NCI-H187 treated with DMSO at 0.1 percent for 48 hours (cell line): ENCODE data around the gene RHOXF2B.
"Not testable (repeated sequence)": the region's sequence is repeated elsewhere in the genome, so short reads cannot be mapped to it uniquely, and the experiment has no call there.

Experiments
- DNase-seq: peaks from one replicate; lab custom pipeline; 2025; lab: John Stamatoyannopoulos, UW

The RHOXF2B gene

GRCh38 chrX:120077590-120077989 is at the start of gene RHOXF2B:
Gene RHOXF2B, minus strand, starts transcription at chrX:120077690. Its CDS starts 138 bp downstream, at chrX:120077552.
- DNase-seq = not testable (repeated sequence)

GRCh38 chrX:120125444-120125843 is 48.0 kb upstream of the RHOXF2B start:
- DNase-seq = no peak

GRCh38 chrX:120120223-120120622 is 42.7 kb upstream of the RHOXF2B start:
- DNase-seq = no peak

DNA sequence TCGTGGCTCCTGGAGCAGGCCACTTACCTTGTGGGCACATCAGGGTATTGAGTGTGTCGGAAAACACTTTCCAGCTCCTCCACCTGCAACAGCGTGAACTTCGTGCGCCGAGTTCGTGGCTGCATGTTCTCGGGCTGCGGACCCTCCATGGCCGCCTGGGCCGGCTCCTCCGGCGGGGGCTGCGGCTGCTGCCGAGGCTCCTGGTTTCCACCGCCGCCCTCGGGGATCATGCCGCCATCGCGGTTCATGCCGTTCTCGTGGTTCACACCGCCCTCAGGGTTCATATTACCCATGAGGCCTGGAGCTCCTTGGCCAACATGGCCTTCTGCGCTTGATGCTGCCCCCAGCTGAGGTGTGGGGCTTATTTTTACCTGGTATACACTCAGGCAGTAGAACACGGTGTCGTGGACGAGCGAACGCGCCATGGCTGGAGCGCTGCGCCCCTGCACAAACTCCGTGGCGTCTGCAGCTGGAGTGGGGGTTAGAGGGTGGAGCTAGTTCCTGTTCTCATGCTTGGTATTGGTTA is 38.0 kb upstream of the RHOXF2B start, which contains the start of gene RHOXF1:
TSS of gene RHOXF1 (minus strand) at position 476 of the 526 bp plus-strand sequence. CDS start at position 425, 51 bp downstream.
- no peak for DNase-seq

- no peak for DNase-seq
Observed at GRCh38 chrX:120111611-120112010, 34.1 kb upstream of the RHOXF2B start.

DNA sequence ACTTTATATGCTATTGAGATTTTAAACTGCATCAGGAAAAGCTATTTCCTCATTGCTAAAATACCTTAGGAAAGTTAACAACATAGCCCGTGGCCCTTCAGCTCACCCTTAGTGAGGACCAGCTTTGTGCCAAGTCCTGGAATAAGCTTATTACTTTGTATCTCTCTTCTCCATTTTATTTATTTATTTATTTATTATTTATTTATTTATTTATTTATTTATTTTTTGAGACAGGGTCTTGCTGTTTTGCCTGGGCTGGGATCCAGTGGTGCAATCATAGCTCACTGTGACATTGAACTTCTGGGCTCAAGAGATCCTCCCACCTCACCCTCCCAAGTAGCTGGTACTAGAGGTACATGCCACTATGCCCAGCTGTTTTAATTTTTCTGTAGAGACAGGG is 31.9 kb upstream of the RHOXF2B start:
- no peak for DNase-seq

GRCh38 chrX:120104707-120105106 is 27.2 kb upstream of the RHOXF2B start:
- not testable (repeated sequence) for DNase-seq

DNA sequence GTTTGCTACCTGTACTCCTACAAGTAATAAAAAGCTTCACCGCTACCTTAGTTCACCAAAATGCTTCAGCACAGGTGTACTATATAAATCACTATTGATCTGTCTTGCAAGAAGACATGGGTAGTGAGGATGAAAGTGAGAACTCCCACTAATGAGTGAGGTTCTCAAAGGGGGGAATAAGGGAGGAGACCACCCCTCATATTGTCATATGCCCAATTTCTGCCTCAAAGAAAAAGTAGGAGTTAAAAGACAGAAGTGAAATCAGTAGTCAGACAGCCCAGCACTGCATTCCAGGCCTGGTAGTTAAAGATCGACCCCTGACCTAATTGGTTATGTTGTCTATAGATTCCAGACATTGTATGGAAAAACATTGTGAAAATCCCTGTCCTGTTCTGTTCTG is 23.6 kb upstream of the RHOXF2B start:
- not testable (repeated sequence) for DNase-seq

GRCh38 chrX:120090208-120090607 is 12.7 kb upstream of the RHOXF2B start:
- no peak for DNase-seq

- DNase-seq = no peak
Observed at GRCh38 chrX:120087289-120088017, 10.0 kb upstream of the RHOXF2B start.

DNA sequence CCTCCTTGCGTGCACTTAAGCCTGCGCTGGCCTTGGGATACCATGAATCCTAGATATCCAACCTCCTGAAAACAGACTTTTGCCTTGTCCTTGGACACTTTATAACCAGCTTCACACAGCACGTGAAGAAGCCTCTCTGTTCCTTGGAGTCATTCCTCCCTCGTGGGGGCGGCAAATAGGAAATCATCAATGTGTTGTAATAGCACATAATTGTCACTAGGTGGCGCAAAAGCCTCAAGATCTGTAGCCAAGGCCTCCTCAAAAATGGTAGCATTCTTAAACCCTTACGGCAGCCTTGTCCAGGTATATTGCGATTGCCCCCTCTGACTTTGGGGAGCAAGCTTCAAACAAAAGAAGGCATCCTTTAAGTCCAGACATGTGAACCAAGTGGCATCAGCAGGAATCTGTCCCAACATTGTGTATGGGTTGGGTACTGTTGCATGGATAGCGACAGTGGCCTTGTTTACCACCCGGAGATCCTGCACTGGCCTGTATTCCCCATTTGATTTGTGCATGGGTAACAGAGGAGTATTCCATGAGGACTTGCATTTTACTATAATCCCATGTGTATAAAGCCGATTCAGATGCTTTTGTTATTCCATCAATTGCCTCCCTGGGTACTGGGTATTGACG is 8.2 kb upstream of the RHOXF2B start:
- DNase-seq = not testable (repeated sequence)

- not testable (repeated sequence) for DNase-seq
Observed at GRCh38 chrX:120066169-120066568, 11.3 kb downstream of the RHOXF2B start.

GRCh38 chrX:120042712-120043111 is 34.8 kb downstream of the RHOXF2B start:
- DNase-seq = not testable (repeated sequence)

GRCh38 chrX:120042247-120042646 is 35.2 kb downstream of the RHOXF2B start:
- not testable (repeated sequence) for DNase-seq

- not testable (repeated sequence) for DNase-seq
Observed at GRCh38 chrX:120040176-120040575, 37.3 kb downstream of the RHOXF2B start.

GRCh38 chrX:120039087-120039733 is 38.3 kb downstream of the RHOXF2B start:
- not testable (repeated sequence) for DNase-seq

GRCh38 chrX:120036704-120037103 is 40.8 kb downstream of the RHOXF2B start:
- no peak for DNase-seq

GRCh38 chrX:120035522-120036309 is 41.8 kb downstream of the RHOXF2B start:
- not testable (repeated sequence) for DNase-seq

- no peak for DNase-seq
Observed at GRCh38 chrX:120029354-120029753, 48.1 kb downstream of the RHOXF2B start.

- DNase-seq = no peak
Observed at GRCh38 chrX:120023259-120023658, 54.2 kb downstream of the RHOXF2B start.

GRCh38 chrX:120022763-120023162 is 54.7 kb downstream of the RHOXF2B start:
- no peak for DNase-seq
